ENCODE results near the gene CFAP299.

DNA sequence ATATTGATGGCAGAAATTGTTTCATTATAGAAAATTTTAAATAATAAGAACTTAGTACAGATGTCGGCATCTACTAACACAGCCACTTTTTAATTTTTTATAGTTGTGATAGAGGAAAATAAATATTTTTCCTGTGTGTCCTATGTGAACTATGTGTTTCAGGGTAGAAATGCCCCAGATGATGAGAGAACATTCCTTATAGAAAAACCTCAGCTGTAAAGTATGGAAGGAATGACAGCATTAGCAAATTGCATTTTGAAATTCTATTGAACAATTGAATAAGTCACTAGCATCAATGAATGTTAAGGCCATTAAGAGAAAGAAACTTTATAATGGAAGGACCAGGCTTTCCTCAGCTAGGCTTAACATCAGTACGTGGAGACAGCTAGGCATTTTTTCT is 149.2 kb downstream of the CFAP299 start:
- TF ChIP-seq, protein P1, sequence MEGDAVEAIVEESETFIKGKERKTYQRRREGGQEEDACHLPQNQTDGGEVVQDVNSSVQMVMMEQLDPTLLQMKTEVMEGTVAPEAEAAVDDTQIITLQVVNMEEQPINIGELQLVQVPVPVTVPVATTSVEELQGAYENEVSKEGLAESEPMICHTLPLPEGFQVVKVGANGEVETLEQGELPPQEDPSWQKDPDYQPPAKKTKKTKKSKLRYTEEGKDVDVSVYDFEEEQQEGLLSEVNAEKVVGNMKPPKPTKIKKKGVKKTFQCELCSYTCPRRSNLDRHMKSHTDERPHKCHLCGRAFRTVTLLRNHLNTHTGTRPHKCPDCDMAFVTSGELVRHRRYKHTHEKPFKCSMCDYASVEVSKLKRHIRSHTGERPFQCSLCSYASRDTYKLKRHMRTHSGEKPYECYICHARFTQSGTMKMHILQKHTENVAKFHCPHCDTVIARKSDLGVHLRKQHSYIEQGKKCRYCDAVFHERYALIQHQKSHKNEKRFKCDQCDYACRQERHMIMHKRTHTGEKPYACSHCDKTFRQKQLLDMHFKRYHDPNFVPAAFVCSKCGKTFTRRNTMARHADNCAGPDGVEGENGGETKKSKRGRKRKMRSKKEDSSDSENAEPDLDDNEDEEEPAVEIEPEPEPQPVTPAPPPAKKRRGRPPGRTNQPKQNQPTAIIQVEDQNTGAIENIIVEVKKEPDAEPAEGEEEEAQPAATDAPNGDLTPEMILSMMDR (IDR thresholded peaks at IDR 0.05 in 8 of 11, conservative IDR thresholded peaks at IDR 0.05 in 3 of 11) = no peak
- no peak for TF ChIP-seq POLR2AphosphoS5 (IDR thresholded peaks at IDR 0.05)
